C4-2B (cell line): ENCODE data around the gene CD79A.

ENCODE experiments used
- CTCF ChIP-seq: fragments of 450-650 bp; conservative IDR thresholded peaks from 2 replicates; pipeline ENCODE4 v1.5.1; 2017; ENCODE audit warnings: mild to moderate bottlenecking
- ZFX ChIP-seq: fragments of 450-650 bp; IDR thresholded peaks from 2 replicates; pipeline ENCODE4 v1.6.1; 2017

GRCh38 chr19:41866284-41866683 lies 10.8 kb upstream of the CD79A start:
- no peak for TF ChIP-seq CTCF
- no peak for TF ChIP-seq ZFX
